Hematopoietic multipotent progenitor cell treated with erythropoietin and hydrocortisone succinate and interleukin-3 and kit ligand, for 8 days (in vitro differentiated cells): ENCODE results near the gene BHLHA9.
"Not testable (repeated sequence)": the region's sequence is repeated elsewhere in the genome, so short reads cannot be mapped to it uniquely, and the experiment has no call there.

Experiments used
- DNase-seq: peaks from one replicate; pipeline ENCODE4 v3.0.0-alpha.2; 2015

BHLHA9 gene

GRCh38 chr17:1302761-1303160, 32.5 kb downstream of the BHLHA9 start:
- DNase-seq = no peak

GRCh38 chr17:1304522-1304921, 34.3 kb downstream of the BHLHA9 start:
- DNase-seq = no peak

GRCh38 chr17:1304962-1305563, 34.8 kb downstream of the BHLHA9 start:
- DNase-seq = no peak

- not testable (repeated sequence) for DNase-seq
Measured at GRCh38 chr17:1307829-1308228, 37.6 kb downstream of the BHLHA9 start.

- DNase-seq = peak; percentile 9
Measured at GRCh38 chr17:1312261-1312870, 42.1 kb downstream of the BHLHA9 start.

- no peak for DNase-seq
Measured at GRCh38 chr17:1313270-1314005, 43.2 kb downstream of the BHLHA9 start.

GRCh38 chr17:1315409-1315808, 45.2 kb downstream of the BHLHA9 start:
- DNase-seq = no peak

GRCh38 chr17:1315891-1316403, 45.7 kb downstream of the BHLHA9 start:
- no peak for DNase-seq
